A549 (cell line): ENCODE measurements around the gene CHFR.
"Not testable (repeated sequence)": the region's sequence is repeated elsewhere in the genome, so short reads cannot be mapped to it uniquely, and the experiment has no call there.

Experiments used
- CTCF ChIP-seq: fragments of >200 bp; sonication (Bioruptor Twin); formaldehyde crosslinking; IDR thresholded peaks from 3 replicates; pipeline ENCODE4 v1.5.1; 2016
- HOXA7 ChIP-seq: fragments of 250-450 bp; sonication (Bioruptor Pico); IDR thresholded peaks from 2 replicates; pipeline ENCODE4 v1.5.0; 2020; ENCODE audit warnings: mild to moderate bottlenecking, moderate library complexity
- NR3C1 ChIP-seq: fragments of >200 bp; sonication (Bioruptor Twin); formaldehyde crosslinking; IDR thresholded peaks from 3 replicates; pipeline ENCODE4 v1.6.1; 2017
- PBX3 ChIP-seq: IDR thresholded peaks from 2 replicates; pipeline ENCODE4 v1.6.1; 2012
- RNF2 ChIP-seq: fragments of 200-600 bp; sonication (generic); IDR thresholded peaks from 2 replicates; pipeline ENCODE4 v1.6.1; 2016; ENCODE audit warnings: low read depth, mild to moderate bottlenecking, antibody characterized with exemption, moderate library complexity, borderline replicate concordance

GRCh38 chr12:132907789-132908144, 20.4 kb upstream of the CHFR start:
- not testable (repeated sequence) for TF ChIP-seq PBX3; HOXA7 (CRISPR knock-in tag); NR3C1; CTCF; RNF2
